ENCODE results near the gene EXD3.

The EXD3 gene

GRCh38 chr9:137319739-137320551, 103.0 kb downstream of the EXD3 start:
- no peak for DNase-seq (ENCODE audit: low read depth in 3 of 3, low spot score in 1 of 3)

- DNase-seq (ENCODE audit: low read depth in 3 of 3, low spot score in 1 of 3), result no peak
Measured at GRCh38 chr9:137319011-137319738, 103.8 kb downstream of the EXD3 start.

GRCh38 chr9:137318602-137319001, 104.4 kb downstream of the EXD3 start:
- no peak for DNase-seq (ENCODE audit: low read depth in 3 of 3, low spot score in 1 of 3)

GRCh38 chr9:137317718-137318511, 105.0 kb downstream of the EXD3 start:
- no peak for DNase-seq (ENCODE audit: low read depth in 3 of 3, low spot score in 1 of 3)

- no peak for DNase-seq (ENCODE audit: low read depth in 3 of 3, low spot score in 1 of 3)
Measured at GRCh38 chr9:137317021-137317717, 105.8 kb downstream of the EXD3 start.

GRCh38 chr9:137316012-137316981, 106.7 kb downstream of the EXD3 start:
- no peak for DNase-seq (ENCODE audit: low read depth in 3 of 3, low spot score in 1 of 3)

- no peak for DNase-seq (ENCODE audit: low read depth in 3 of 3, low spot score in 1 of 3)
Measured at GRCh38 chr9:137315581-137316011, 107.4 kb downstream of the EXD3 start.

- no peak for DNase-seq (ENCODE audit: low read depth in 3 of 3, low spot score in 1 of 3)
Measured at GRCh38 chr9:137314561-137315560, 108.1 kb downstream of the EXD3 start.

- no peak for DNase-seq (ENCODE audit: low read depth in 3 of 3, low spot score in 1 of 3)
Measured at GRCh38 chr9:137313956-137314560, 108.9 kb downstream of the EXD3 start.

- no peak for DNase-seq (ENCODE audit: low read depth in 3 of 3, low spot score in 1 of 3)
Measured at GRCh38 chr9:137313326-137313936, 109.5 kb downstream of the EXD3 start.

- DNase-seq (ENCODE audit: low read depth in 3 of 3, low spot score in 1 of 3), result no peak
Measured at GRCh38 chr9:137312852-137313325, 110.1 kb downstream of the EXD3 start.

- DNase-seq (ENCODE audit: low read depth in 3 of 3, low spot score in 1 of 3), result no peak
Measured at GRCh38 chr9:137311986-137312851, 110.7 kb downstream of the EXD3 start.

- DNase-seq (ENCODE audit: low read depth in 3 of 3, low spot score in 1 of 3), result no peak
Measured at GRCh38 chr9:137311171-137311985, 111.6 kb downstream of the EXD3 start.

- DNase-seq (ENCODE audit: low read depth in 3 of 3, low spot score in 1 of 3), result no peak
Measured at GRCh38 chr9:137310189-137311052, 112.5 kb downstream of the EXD3 start.

Measured in stimulated activated CD4-positive, alpha-beta T cell treated with anti-CD3 and anti-CD28 coated beads, TNF-alpha, amount 100 ng/mL, for 1 hour (primary cell).